ENCODE results near the gene KRT72.

GRCh38 chr12:52541709-52542108 is 59.6 kb downstream of the KRT72 start:
- TF ChIP-seq CTCF (IDR thresholded peaks at IDR 0.05; ENCODE audit: low read depth, low read length, missing input control) (no peak), SP1 (IDR thresholded peaks at IDR 0.05) (no peak)

Measured in liver (tissue), 3 donors.